Measurements from ENCODE around the gene NIPAL4.
A peak's percentile ranks its signal among the peaks of the same experiment; 100 is the strongest.

Gene NIPAL4

DNA sequence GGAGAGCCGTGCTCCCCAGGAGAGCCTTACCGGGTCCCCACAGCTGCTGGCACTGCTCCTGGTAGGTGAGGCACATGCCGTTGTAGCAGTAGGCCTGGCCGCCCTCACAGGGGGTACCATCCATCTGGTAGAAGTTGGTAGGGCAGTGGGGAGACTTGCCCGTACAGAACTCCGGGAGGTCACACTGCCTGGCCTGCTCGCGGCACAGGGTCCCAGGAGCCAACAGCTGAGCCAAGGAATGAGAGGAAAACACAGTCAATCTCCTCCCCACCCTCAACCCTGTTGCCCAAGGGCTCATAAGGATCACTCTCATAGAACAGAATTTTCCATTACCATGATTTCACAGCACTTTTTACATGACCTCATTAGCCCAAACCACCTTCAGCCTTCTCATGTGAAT lies 36.9 kb downstream of the NIPAL4 start:
- Histone ChIP-seq H3K4me1 (ENCODE audit: control insufficient read depth, insufficient read depth, low read length) (no peaks in the 10 kb centered on the region), H3K27ac (ENCODE audit: extremely low read depth, low read depth, low read length) (no peak overlapping the region), H3K4me3 (ENCODE audit: low read depth, low read length) (no peak overlapping the region), H3K9me3 (ENCODE audit: control insufficient read depth, insufficient read depth, low read depth, low read length) (no peaks in the 10 kb centered on the region), H3K36me3 (ENCODE audit: control insufficient read depth in 2 of 2, insufficient read depth in 1 of 2, low read length in 2 of 2) (no peaks in the 10 kb centered on the region)
- TF ChIP-seq ZFP41 (tag by site-specific recombination; IDR thresholded peaks at IDR 0.05; ENCODE audit: borderline replicate concordance) (no peak), ZNF548 (tag by site-specific recombination; IDR thresholded peaks at IDR 0.05) (no peak), CTCF (tag by site-specific recombination; IDR thresholded peaks at IDR 0.05) (no peak), HOXD13 (CRISPR knock-in tag; IDR thresholded peaks at IDR 0.05; ENCODE audit: borderline replicate concordance) (no peak), ZNF19 (tag by site-specific recombination; IDR thresholded peaks at IDR 0.05; ENCODE audit: low read depth) (no peak), ZNF112 (tag by site-specific recombination; IDR thresholded peaks at IDR 0.05) (no peak), ZEB2 (tag by site-specific recombination; IDR thresholded peaks at IDR 0.05) (no peak), ZSCAN30 (tag by site-specific recombination; IDR thresholded peaks at IDR 0.05) (no peak), ZNF221 (tag by site-specific recombination; IDR thresholded peaks at IDR 0.05; ENCODE audit: borderline replicate concordance) (no peak), ZNF174 (tag by site-specific recombination; IDR thresholded peaks at IDR 0.05) (no peak), ZFHX2 (tag by site-specific recombination; conservative IDR thresholded peaks at IDR 0.05) (no peak)
- TF ChIP-seq, protein P1, sequence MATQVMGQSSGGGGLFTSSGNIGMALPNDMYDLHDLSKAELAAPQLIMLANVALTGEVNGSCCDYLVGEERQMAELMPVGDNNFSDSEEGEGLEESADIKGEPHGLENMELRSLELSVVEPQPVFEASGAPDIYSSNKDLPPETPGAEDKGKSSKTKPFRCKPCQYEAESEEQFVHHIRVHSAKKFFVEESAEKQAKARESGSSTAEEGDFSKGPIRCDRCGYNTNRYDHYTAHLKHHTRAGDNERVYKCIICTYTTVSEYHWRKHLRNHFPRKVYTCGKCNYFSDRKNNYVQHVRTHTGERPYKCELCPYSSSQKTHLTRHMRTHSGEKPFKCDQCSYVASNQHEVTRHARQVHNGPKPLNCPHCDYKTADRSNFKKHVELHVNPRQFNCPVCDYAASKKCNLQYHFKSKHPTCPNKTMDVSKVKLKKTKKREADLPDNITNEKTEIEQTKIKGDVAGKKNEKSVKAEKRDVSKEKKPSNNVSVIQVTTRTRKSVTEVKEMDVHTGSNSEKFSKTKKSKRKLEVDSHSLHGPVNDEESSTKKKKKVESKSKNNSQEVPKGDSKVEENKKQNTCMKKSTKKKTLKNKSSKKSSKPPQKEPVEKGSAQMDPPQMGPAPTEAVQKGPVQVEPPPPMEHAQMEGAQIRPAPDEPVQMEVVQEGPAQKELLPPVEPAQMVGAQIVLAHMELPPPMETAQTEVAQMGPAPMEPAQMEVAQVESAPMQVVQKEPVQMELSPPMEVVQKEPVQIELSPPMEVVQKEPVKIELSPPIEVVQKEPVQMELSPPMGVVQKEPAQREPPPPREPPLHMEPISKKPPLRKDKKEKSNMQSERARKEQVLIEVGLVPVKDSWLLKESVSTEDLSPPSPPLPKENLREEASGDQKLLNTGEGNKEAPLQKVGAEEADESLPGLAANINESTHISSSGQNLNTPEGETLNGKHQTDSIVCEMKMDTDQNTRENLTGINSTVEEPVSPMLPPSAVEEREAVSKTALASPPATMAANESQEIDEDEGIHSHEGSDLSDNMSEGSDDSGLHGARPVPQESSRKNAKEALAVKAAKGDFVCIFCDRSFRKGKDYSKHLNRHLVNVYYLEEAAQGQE (tag by site-specific recombination; IDR thresholded peaks at IDR 0.05), result no peak
- POLR2A ChIA-PET, result no interaction called here
- CTCF ChIA-PET, result no interaction called here

- no peaks in the 10 kb centered on the region for H3K36me3 ChIP-seq (ENCODE audit: control insufficient read depth in 2 of 2, insufficient read depth in 1 of 2, low read length in 2 of 2)
- H3K4me1 ChIP-seq (ENCODE audit: control insufficient read depth, insufficient read depth, low read length), result no peaks in the 10 kb centered on the region
- ChIA-PET POLR2A (no interaction called here), CTCF (interaction anchor here (0.6 kb wide), 1 partner anchor 67 kb away, joined by 3 read pairs; no protein-coding TSS in a partner anchor)
- H3K9me3 ChIP-seq (ENCODE audit: control insufficient read depth, insufficient read depth, low read depth, low read length), result no peaks in the 10 kb centered on the region
- H3K27ac ChIP-seq (ENCODE audit: extremely low read depth, low read depth, low read length), result no peak overlapping the region
- H3K4me3 ChIP-seq (ENCODE audit: low read depth, low read length), result no peak overlapping the region
- TF ChIP-seq, protein P2, sequence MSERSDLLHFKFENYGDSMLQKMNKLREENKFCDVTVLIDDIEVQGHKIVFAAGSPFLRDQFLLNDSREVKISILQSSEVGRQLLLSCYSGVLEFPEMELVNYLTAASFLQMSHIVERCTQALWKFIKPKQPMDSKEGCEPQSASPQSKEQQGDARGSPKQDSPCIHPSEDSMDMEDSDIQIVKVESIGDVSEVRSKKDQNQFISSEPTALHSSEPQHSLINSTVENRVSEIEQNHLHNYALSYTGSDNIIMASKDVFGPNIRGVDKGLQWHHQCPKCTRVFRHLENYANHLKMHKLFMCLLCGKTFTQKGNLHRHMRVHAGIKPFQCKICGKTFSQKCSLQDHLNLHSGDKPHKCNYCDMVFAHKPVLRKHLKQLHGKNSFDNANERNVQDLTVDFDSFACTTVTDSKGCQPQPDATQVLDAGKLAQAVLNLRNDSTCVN (tag by site-specific recombination; optimal IDR thresholded peaks at IDR 0.05), result no peak
- TF ChIP-seq GLI2 (tag by site-specific recombination; IDR thresholded peaks at IDR 0.05; ENCODE audit: borderline replicate concordance, low read depth), result no peak
- TF ChIP-seq ZIC2 (tag by site-specific recombination; IDR thresholded peaks at IDR 0.05), result peak; percentile 40; the same call in 1 of the 2 replicates
- TF ChIP-seq SALL2 (tag by site-specific recombination; IDR thresholded peaks at IDR 0.05; ENCODE audit: borderline replicate concordance), result no peak
- no peak for TF ChIP-seq MYNN (tag by site-specific recombination; IDR thresholded peaks at IDR 0.05; ENCODE audit: borderline replicate concordance)
- TF ChIP-seq ZNF544 (tag by site-specific recombination; IDR thresholded peaks at IDR 0.05), result no peak
- TF ChIP-seq ZNF529 (tag by site-specific recombination; IDR thresholded peaks at IDR 0.05; ENCODE audit: insufficient replicate concordance), result no peak
- no peak for TF ChIP-seq ZNF48 (tag by site-specific recombination; IDR thresholded peaks at IDR 0.05)
- TF ChIP-seq, protein P3, sequence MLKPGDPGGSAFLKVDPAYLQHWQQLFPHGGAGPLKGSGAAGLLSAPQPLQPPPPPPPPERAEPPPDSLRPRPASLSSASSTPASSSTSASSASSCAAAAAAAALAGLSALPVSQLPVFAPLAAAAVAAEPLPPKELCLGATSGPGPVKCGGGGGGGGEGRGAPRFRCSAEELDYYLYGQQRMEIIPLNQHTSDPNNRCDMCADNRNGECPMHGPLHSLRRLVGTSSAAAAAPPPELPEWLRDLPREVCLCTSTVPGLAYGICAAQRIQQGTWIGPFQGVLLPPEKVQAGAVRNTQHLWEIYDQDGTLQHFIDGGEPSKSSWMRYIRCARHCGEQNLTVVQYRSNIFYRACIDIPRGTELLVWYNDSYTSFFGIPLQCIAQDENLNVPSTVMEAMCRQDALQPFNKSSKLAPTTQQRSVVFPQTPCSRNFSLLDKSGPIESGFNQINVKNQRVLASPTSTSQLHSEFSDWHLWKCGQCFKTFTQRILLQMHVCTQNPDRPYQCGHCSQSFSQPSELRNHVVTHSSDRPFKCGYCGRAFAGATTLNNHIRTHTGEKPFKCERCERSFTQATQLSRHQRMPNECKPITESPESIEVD (tag by site-specific recombination; IDR thresholded peaks at IDR 0.05), result no peak
Observed at GRCh38 chr5:157497875-157498611, 38.0 kb downstream of the NIPAL4 start.
